ENCODE measurements around the gene IPO4. TPM values are rescaled to one million over a fixed set of nuclear protein-coding genes. Genes with fewer than 3 reads are reported as not detected.

The IPO4 gene
- total and polyA plus RNA-seq, 4 donors: 13.6 to 32.9 (median 23.0) TPM

DNA sequence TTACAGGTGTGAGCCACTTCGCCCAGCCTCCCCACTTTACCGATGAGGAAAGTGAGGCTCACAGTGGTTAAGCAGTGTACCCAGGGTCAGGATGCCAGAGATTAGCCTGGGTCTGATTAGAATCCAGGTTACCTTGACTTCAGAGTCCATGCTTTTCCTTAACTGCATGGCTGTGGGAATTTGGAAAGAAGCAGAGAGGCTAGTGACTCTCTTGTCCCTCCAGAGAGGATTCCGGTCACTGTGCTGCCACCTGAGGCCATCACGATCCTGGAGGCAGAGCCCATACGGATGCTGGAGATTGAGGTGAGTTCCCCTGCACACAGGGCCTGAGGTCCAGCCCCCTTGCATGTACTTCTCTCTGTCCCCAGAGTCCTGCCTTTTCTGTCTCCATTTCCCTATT lies 12.0 kb downstream of the IPO4 start:
- H3K36me3 ChIP-seq (ENCODE audit: control insufficient read depth in 4 of 4, insufficient read depth in 3 of 4, low read depth in 1 of 4, low read length in 3 of 4): peaks cover 10 to 57% (median 24%) of the 10 kb centered on the region in 4 donors
- no peak overlapping the region for H3K27ac ChIP-seq (ENCODE audit: low read depth in 1 of 2, low read length in 2 of 2)
- no peak overlapping the region for H3K4me3 ChIP-seq (ENCODE audit: low read depth in 1 of 3, low read length in 3 of 3)
- peaks cover 0 to 22% (median 14%) of the 10 kb centered on the region in 4 donors for H3K4me1 ChIP-seq (ENCODE audit: control insufficient read depth in 4 of 4, insufficient read depth in 4 of 4, low read length in 3 of 4)
- H3K9ac ChIP-seq (ENCODE audit: low read depth in 1 of 2, low read length in 2 of 2): no peak overlapping the region
- no peak for DNase-seq (ENCODE audit: low spot score)
- TF ChIP-seq SP1 (IDR thresholded peaks at IDR 0.05) (no peak), HNF4A (conservative IDR thresholded peaks at IDR 0.05) (no peak), FOXA1 (IDR thresholded peaks at IDR 0.05) (no peak), EGR1 (IDR thresholded peaks at IDR 0.05; ENCODE audit: low read depth in 2 of 2) (no peak), GABPA (IDR thresholded peaks at IDR 0.05 in 1 of 2, conservative IDR thresholded peaks at IDR 0.05 in 1 of 2) (no peak), RXRA (IDR thresholded peaks at IDR 0.05) (no peak), NR2F2 (IDR thresholded peaks at IDR 0.05) (no peak)
- WGBS: 96% methylated on average over 5 of the region's 5 CpGs
- no peaks in the 10 kb centered on the region for H3K9me3 ChIP-seq (ENCODE audit: control insufficient read depth in 4 of 4, low read length in 3 of 4)
- no peaks in the 10 kb centered on the region for H3K27me3 ChIP-seq (ENCODE audit: control insufficient read depth in 4 of 4, insufficient read depth in 4 of 4, low read length in 3 of 4)

DNA sequence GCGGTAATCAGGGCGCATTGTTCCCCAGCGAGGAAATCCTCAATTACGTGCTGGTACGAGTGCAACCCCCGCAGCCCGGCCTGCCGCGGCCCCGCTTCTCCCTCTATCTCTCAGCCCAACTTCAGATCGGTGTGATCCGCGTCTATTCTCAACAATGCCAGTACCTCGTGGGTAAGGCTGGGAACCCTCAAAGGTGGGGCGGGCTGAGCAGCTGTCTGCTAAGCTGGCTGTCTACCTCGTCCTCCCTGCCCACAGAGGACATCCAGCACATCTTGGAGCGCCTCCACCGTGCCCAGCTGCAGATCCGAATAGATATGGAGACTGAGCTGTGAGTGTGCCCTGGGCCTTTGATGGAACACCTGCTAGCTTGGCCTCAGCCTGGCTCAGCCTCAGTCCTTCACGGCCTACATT lies 15.7 kb downstream of the IPO4 start:
- TF ChIP-seq NR2F2 (IDR thresholded peaks at IDR 0.05) (no peak), HNF4A (conservative IDR thresholded peaks at IDR 0.05) (no peak), HNF4G (IDR thresholded peaks at IDR 0.05) (no peak), JUND (IDR thresholded peaks at IDR 0.05) (no peak), RAD21 (IDR thresholded peaks at IDR 0.05) (no peak), SP1 (IDR thresholded peaks at IDR 0.05) (no peak), YY1 (IDR thresholded peaks at IDR 0.05) (no peak), EGR1 (IDR thresholded peaks at IDR 0.05; ENCODE audit: low read depth in 2 of 2) (no peak), GABPA (IDR thresholded peaks at IDR 0.05 in 1 of 2, conservative IDR thresholded peaks at IDR 0.05 in 1 of 2) (no peak), RXRA (IDR thresholded peaks at IDR 0.05) (no peak)
- TF ChIP-seq, protein P1, sequence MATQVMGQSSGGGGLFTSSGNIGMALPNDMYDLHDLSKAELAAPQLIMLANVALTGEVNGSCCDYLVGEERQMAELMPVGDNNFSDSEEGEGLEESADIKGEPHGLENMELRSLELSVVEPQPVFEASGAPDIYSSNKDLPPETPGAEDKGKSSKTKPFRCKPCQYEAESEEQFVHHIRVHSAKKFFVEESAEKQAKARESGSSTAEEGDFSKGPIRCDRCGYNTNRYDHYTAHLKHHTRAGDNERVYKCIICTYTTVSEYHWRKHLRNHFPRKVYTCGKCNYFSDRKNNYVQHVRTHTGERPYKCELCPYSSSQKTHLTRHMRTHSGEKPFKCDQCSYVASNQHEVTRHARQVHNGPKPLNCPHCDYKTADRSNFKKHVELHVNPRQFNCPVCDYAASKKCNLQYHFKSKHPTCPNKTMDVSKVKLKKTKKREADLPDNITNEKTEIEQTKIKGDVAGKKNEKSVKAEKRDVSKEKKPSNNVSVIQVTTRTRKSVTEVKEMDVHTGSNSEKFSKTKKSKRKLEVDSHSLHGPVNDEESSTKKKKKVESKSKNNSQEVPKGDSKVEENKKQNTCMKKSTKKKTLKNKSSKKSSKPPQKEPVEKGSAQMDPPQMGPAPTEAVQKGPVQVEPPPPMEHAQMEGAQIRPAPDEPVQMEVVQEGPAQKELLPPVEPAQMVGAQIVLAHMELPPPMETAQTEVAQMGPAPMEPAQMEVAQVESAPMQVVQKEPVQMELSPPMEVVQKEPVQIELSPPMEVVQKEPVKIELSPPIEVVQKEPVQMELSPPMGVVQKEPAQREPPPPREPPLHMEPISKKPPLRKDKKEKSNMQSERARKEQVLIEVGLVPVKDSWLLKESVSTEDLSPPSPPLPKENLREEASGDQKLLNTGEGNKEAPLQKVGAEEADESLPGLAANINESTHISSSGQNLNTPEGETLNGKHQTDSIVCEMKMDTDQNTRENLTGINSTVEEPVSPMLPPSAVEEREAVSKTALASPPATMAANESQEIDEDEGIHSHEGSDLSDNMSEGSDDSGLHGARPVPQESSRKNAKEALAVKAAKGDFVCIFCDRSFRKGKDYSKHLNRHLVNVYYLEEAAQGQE (IDR thresholded peaks at IDR 0.05): no peak
- no peak overlapping the region for H3K27ac ChIP-seq (ENCODE audit: low read depth in 1 of 2, low read length in 2 of 2)
- H3K36me3 ChIP-seq (ENCODE audit: control insufficient read depth in 4 of 4, insufficient read depth in 3 of 4, low read depth in 1 of 4, low read length in 3 of 4): peaks cover 7 to 39% (median 19%) of the 10 kb centered on the region in 4 donors
- no peak overlapping the region for H3K4me3 ChIP-seq (ENCODE audit: low read depth in 1 of 3, low read length in 3 of 3)
- no peaks in the 10 kb centered on the region for H3K9me3 ChIP-seq (ENCODE audit: control insufficient read depth in 4 of 4, low read length in 3 of 4)
- no peak overlapping the region for H3K9ac ChIP-seq (ENCODE audit: low read depth in 1 of 2, low read length in 2 of 2)
- 93% methylated on average over 20 of the region's 20 CpGs for WGBS
- no peaks in the 10 kb centered on the region for H3K4me1 ChIP-seq (ENCODE audit: control insufficient read depth in 4 of 4, insufficient read depth in 4 of 4, low read length in 3 of 4)
- no peak for DNase-seq (ENCODE audit: low spot score)
- H3K27me3 ChIP-seq (ENCODE audit: control insufficient read depth in 4 of 4, insufficient read depth in 4 of 4, low read length in 3 of 4): no peaks in the 10 kb centered on the region

DNA sequence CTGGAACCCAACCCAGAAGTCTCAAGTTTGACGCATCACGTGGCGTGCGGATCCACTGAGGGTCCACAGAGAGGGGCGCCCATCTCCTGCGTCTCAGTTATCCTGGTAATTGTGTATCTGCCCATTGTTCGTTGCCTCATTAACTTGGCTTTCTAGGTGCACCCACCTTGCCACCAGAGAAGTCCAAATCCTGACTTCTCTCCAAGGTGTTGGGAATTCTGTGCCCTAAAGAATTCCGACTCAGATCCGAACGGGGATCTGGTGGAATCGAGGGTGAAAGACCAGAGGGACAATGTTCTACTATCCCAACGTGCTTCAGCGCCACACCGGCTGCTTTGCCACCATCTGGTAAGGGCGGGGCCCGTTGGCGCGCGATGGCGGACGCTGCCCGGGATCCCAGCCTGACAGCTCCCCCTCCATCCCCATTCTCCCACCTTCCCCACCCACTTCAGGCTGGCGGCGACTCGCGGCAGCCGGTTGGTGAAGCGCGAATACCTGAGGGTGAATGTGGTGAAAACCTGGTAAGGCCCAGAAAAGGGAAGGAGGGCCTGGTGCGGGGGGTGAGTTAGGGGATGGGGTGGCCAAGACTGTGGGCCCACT lies 16.3 kb downstream of the IPO4 start:
- no peak overlapping the region for H3K9ac ChIP-seq (ENCODE audit: low read depth in 1 of 2, low read length in 2 of 2)
- no peak overlapping the region for H3K4me3 ChIP-seq (ENCODE audit: low read depth in 1 of 3, low read length in 3 of 3)
- WGBS: 80% methylated on average over 30 of the region's 30 CpGs
- H3K4me1 ChIP-seq (ENCODE audit: control insufficient read depth in 4 of 4, insufficient read depth in 4 of 4, low read length in 3 of 4): no peaks in the 10 kb centered on the region
- DNase-seq (ENCODE audit: low spot score): no peak
- no peak overlapping the region for H3K27ac ChIP-seq (ENCODE audit: low read depth in 1 of 2, low read length in 2 of 2)
- H3K36me3 ChIP-seq (ENCODE audit: control insufficient read depth in 4 of 4, insufficient read depth in 3 of 4, low read depth in 1 of 4, low read length in 3 of 4): peaks cover 6 to 39% (median 19%) of the 10 kb centered on the region in 4 donors
- no peaks in the 10 kb centered on the region for H3K9me3 ChIP-seq (ENCODE audit: control insufficient read depth in 4 of 4, low read length in 3 of 4)
- H3K27me3 ChIP-seq (ENCODE audit: control insufficient read depth in 4 of 4, insufficient read depth in 4 of 4, low read length in 3 of 4): no peaks in the 10 kb centered on the region
- TF ChIP-seq, protein P2, sequence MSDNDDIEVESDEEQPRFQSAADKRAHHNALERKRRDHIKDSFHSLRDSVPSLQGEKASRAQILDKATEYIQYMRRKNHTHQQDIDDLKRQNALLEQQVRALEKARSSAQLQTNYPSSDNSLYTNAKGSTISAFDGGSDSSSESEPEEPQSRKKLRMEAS (IDR thresholded peaks at IDR 0.05): no peak
- no peak for TF ChIP-seq YY1 (IDR thresholded peaks at IDR 0.05)
- no peak for TF ChIP-seq SP1 (IDR thresholded peaks at IDR 0.05)
- no peak for TF ChIP-seq GABPA (IDR thresholded peaks at IDR 0.05 in 1 of 2, conservative IDR thresholded peaks at IDR 0.05 in 1 of 2)
- no peak for TF ChIP-seq RXRA (IDR thresholded peaks at IDR 0.05)
- TF ChIP-seq, protein P3, sequence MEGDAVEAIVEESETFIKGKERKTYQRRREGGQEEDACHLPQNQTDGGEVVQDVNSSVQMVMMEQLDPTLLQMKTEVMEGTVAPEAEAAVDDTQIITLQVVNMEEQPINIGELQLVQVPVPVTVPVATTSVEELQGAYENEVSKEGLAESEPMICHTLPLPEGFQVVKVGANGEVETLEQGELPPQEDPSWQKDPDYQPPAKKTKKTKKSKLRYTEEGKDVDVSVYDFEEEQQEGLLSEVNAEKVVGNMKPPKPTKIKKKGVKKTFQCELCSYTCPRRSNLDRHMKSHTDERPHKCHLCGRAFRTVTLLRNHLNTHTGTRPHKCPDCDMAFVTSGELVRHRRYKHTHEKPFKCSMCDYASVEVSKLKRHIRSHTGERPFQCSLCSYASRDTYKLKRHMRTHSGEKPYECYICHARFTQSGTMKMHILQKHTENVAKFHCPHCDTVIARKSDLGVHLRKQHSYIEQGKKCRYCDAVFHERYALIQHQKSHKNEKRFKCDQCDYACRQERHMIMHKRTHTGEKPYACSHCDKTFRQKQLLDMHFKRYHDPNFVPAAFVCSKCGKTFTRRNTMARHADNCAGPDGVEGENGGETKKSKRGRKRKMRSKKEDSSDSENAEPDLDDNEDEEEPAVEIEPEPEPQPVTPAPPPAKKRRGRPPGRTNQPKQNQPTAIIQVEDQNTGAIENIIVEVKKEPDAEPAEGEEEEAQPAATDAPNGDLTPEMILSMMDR (IDR thresholded peaks at IDR 0.05; ENCODE audit: low read depth, low read length, missing input control): no peak
- TF ChIP-seq, protein P4, sequence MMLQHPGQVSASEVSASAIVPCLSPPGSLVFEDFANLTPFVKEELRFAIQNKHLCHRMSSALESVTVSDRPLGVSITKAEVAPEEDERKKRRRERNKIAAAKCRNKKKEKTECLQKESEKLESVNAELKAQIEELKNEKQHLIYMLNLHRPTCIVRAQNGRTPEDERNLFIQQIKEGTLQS (IDR thresholded peaks at IDR 0.05): no peak
- TF ChIP-seq, protein P5, sequence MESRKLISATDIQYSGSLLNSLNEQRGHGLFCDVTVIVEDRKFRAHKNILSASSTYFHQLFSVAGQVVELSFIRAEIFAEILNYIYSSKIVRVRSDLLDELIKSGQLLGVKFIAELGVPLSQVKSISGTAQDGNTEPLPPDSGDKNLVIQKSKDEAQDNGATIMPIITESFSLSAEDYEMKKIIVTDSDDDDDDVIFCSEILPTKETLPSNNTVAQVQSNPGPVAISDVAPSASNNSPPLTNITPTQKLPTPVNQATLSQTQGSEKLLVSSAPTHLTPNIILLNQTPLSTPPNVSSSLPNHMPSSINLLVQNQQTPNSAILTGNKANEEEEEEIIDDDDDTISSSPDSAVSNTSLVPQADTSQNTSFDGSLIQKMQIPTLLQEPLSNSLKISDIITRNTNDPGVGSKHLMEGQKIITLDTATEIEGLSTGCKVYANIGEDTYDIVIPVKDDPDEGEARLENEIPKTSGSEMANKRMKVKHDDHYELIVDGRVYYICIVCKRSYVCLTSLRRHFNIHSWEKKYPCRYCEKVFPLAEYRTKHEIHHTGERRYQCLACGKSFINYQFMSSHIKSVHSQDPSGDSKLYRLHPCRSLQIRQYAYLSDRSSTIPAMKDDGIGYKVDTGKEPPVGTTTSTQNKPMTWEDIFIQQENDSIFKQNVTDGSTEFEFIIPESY (IDR thresholded peaks at IDR 0.05): no peak
- TF ChIP-seq NR2F2 (IDR thresholded peaks at IDR 0.05): no peak
- TF ChIP-seq HNF4A (conservative IDR thresholded peaks at IDR 0.05): no peak
- TF ChIP-seq HNF4G (IDR thresholded peaks at IDR 0.05): no peak
- no peak for TF ChIP-seq TAF1 (conservative IDR thresholded peaks at IDR 0.05)
- no peak for TF ChIP-seq RAD21 (IDR thresholded peaks at IDR 0.05)
- TF ChIP-seq FOXA1 (IDR thresholded peaks at IDR 0.05): no peak
- no peak for TF ChIP-seq EGR1 (IDR thresholded peaks at IDR 0.05; ENCODE audit: low read depth in 2 of 2)
- no peak for TF ChIP-seq FOXA2 (IDR thresholded peaks at IDR 0.05)
- TF ChIP-seq JUND (IDR thresholded peaks at IDR 0.05): no peak

Data from liver (tissue), 9 donors.